AG10803 (cell line): ENCODE measurements around the gene ZNF746.

Source experiments
- DNase-seq: peaks from one replicate; pipeline ENCODE4 v3.0.0; 2010; ENCODE audit warnings: low read depth
- H3K4me3 ChIP-seq: 2 replicates; pipeline ENCODE4 v1.5.1; 2011; ENCODE audit warnings: mild to moderate bottlenecking, low read length, control low read depth
- CTCF ChIP-seq: conservative IDR thresholded peaks from 2 replicates; pipeline ENCODE4 v1.5.1; 2011; ENCODE audit warnings: mild to moderate bottlenecking, low read length, control low read depth, inconsistent platforms

The ZNF746 gene

GRCh38 chr7:149423449-149424110 is 74.0 kb downstream of the ZNF746 start:
- TF ChIP-seq CTCF: no peak

GRCh38 chr7:149422914-149423301 is 74.7 kb downstream of the ZNF746 start:
- no peak for TF ChIP-seq CTCF
- DNase-seq: no peak
- H3K4me3 ChIP-seq: peak overlapping the region; percentile 7

More at GRCh38 chr7:149423449-149424110, 74.0 kb downstream of the ZNF746 start:
- no peak overlapping the region for H3K4me3 ChIP-seq
- DNase-seq: no peak
